ENCODE measurements around the gene MARK3. TPM values are rescaled to one million over a fixed set of nuclear protein-coding genes. Genes with fewer than 3 reads are reported as not detected.

MARK3 gene
- total RNA-seq, 4 donors from 2014 or later = 61.3 to 98.0 (median 78.8) TPM

- in situ Hi-C loops (cut with MboI; ENCODE audit: low pct_ligation_motif_present in 1 of 4, low pct_unique_long_range_greater_than_20kb in 1 of 4, low sequenced_read_pairs in 3 of 4) (no loop called here), intact Hi-C loops (cut with DNase I; ENCODE audit: low total_unique reads) (no loop called here)
- Histone ChIP-seq H3K4me1 (peaks cover 0 to 8% (median 0%) of the 10 kb centered on the region in 4 donors), H3K27me3 (no peaks in the 10 kb centered on the region), H3K36me3 (peaks cover 0 to 22% (median 9%) of the 10 kb centered on the region in 4 donors), H3K9me3 (no peaks in the 10 kb centered on the region), H3K27ac (no peak overlapping the region), H3K4me3 (no peak overlapping the region)
- TF ChIP-seq CTCF (IDR thresholded peaks at IDR 0.05) (no peak), POLR2AphosphoS5 (IDR thresholded peaks at IDR 0.05) (no peak), POLR2A (IDR thresholded peaks at IDR 0.05) (no peak)
- WGBS, 2 donors (ENCODE audit: low coverage in 1 of 2) = 88 to 100% methylated on average over 1 to 2 of the region's 2 CpGs
- DNase-seq = no peak
Observed at GRCh38 chr14:103495854-103496253, 110.6 kb downstream of the MARK3 start.

GRCh38 chr14:103496776-103497175 is 111.6 kb downstream of the MARK3 start:
- DNase-seq = no peak
- in situ Hi-C loops (cut with MboI; ENCODE audit: low pct_ligation_motif_present in 1 of 4, low pct_unique_long_range_greater_than_20kb in 1 of 4, low sequenced_read_pairs in 3 of 4) (no loop called here), intact Hi-C loops (cut with DNase I; ENCODE audit: low total_unique reads) (no loop called here)
- Histone ChIP-seq H3K27ac (no peak overlapping the region), H3K9me3 (no peaks in the 10 kb centered on the region), H3K4me3 (no peak overlapping the region), H3K36me3 (peaks cover 0 to 20% (median 8%) of the 10 kb centered on the region in 4 donors), H3K27me3 (no peaks in the 10 kb centered on the region), H3K4me1 (peaks cover 0 to 8% (median 0%) of the 10 kb centered on the region in 4 donors)
- WGBS, 2 donors (ENCODE audit: low coverage in 1 of 2) = 0 to 49% methylated on average over 1 of the region's 1 CpG
- no peak for TF ChIP-seq EP300 (IDR thresholded peaks at IDR 0.05; ENCODE audit: low read depth)
- no peak for TF ChIP-seq POLR2AphosphoS5 (IDR thresholded peaks at IDR 0.05)

- Histone ChIP-seq H3K27me3 (no peaks in the 10 kb centered on the region), H3K4me1 (peaks cover 0 to 8% (median 0%) of the 10 kb centered on the region in 4 donors), H3K36me3 (peaks cover 0 to 30% (median 10%) of the 10 kb centered on the region in 4 donors), H3K9me3 (no peaks in the 10 kb centered on the region), H3K4me3 (no peak overlapping the region), H3K27ac (no peak overlapping the region)
- 55 to 64% methylated on average over 3 to 10 of the region's 10 CpGs for WGBS, 2 donors (ENCODE audit: low coverage in 1 of 2)
- DNase-seq = no peak
- intact Hi-C loops (cut with DNase I; ENCODE audit: low total_unique reads) = loop anchor here (1.0 kb wide), 1 partner anchor 49 kb away; no protein-coding TSS in a partner anchor
- TF ChIP-seq EP300 (IDR thresholded peaks at IDR 0.05; ENCODE audit: low read depth) = no peak
- no peak for TF ChIP-seq CTCF (IDR thresholded peaks at IDR 0.05)
- no peak for TF ChIP-seq POLR2A (IDR thresholded peaks at IDR 0.05)
- TF ChIP-seq POLR2AphosphoS5 (IDR thresholded peaks at IDR 0.05) = no peak
- in situ Hi-C loops (cut with MboI; ENCODE audit: low pct_ligation_motif_present in 1 of 4, low pct_unique_long_range_greater_than_20kb in 1 of 4, low sequenced_read_pairs in 3 of 4) = loop anchor here in 2 of 4 donors (5.0 to 10.0 kb wide), 2 partner anchors 48 to 55 kb away; no protein-coding TSS in a partner anchor
Observed at GRCh38 chr14:103499709-103500108, 114.5 kb downstream of the MARK3 start.

- Histone ChIP-seq H3K4me1 (peaks cover 0 to 8% (median 0%) of the 10 kb centered on the region in 4 donors), H3K36me3 (peaks cover 0 to 32% (median 9%) of the 10 kb centered on the region in 4 donors), H3K27me3 (no peaks in the 10 kb centered on the region), H3K4me3 (no peak overlapping the region), H3K9me3 (no peaks in the 10 kb centered on the region), H3K27ac (peak overlapping the region in 3 of 4 donors; percentile 29 to 60 (median 43))
- TF ChIP-seq EP300 (IDR thresholded peaks at IDR 0.05; ENCODE audit: low read depth) = no peak
- peak; percentile 86 to 94 (median 92) for TF ChIP-seq CTCF (IDR thresholded peaks at IDR 0.05)
- peak in 1 of 3 donors; percentile 40 for TF ChIP-seq POLR2AphosphoS5 (IDR thresholded peaks at IDR 0.05)
- TF ChIP-seq POLR2A (IDR thresholded peaks at IDR 0.05) = no peak
- peak; percentile 91 for DNase-seq
- in situ Hi-C loops (cut with MboI; ENCODE audit: low pct_ligation_motif_present in 1 of 4, low pct_unique_long_range_greater_than_20kb in 1 of 4, low sequenced_read_pairs in 3 of 4) (loop anchor here in 2 of 4 donors (5.0 to 10.0 kb wide), 2 partner anchors 47 to 54 kb away; no protein-coding TSS in a partner anchor), intact Hi-C loops (cut with DNase I; ENCODE audit: low total_unique reads) (loop anchor here (1.0 kb wide), 1 partner anchor 48 kb away; no protein-coding TSS in a partner anchor)
- 41 to 45% methylated on average over 10 to 17 of the region's 17 CpGs for WGBS, 2 donors (ENCODE audit: low coverage in 1 of 2)
Observed at GRCh38 chr14:103500148-103500990, 115.2 kb downstream of the MARK3 start.
